ENCODE measurements around the gene BTBD2.

BTBD2 gene

DNA sequence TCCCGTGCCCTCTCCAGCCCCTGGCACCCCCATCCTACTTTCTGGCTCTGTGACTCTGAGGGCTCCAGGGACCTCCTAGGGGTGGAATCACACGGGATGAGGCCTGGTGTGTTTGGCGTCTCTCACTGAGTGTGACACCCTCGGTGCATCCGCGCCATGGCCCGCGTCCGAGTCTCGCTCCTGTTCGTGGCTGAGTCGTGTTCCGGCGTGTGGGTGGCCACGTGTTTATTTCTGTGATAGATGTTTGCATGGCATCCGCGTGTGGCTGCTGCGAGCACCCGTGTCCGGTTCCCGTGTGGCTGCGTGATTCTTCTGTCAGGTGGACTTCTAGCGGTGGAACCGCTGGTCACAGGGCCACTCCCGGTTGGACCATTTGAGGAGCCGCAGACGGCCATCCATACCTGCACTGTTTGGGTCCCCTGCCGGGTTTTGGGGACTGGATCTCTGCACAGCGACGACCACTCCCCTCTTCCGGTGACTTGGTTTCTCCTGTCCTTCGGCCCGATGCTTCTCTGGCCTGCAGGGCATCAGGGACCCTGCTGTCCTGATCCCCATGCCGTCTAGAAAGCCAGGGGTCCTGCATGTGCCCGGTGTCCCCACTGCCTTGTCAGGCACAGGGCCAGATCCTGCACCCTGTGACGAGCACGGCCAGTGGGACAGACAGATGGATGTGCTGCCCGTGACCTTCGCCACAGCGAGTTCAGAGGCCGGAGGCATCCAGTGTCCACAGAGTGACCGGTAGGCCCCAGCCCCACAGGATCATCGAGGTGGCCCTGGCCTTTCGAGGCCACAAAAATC, 66.0 kb downstream of the BTBD2 start:
- TF ChIP-seq, protein P1, sequence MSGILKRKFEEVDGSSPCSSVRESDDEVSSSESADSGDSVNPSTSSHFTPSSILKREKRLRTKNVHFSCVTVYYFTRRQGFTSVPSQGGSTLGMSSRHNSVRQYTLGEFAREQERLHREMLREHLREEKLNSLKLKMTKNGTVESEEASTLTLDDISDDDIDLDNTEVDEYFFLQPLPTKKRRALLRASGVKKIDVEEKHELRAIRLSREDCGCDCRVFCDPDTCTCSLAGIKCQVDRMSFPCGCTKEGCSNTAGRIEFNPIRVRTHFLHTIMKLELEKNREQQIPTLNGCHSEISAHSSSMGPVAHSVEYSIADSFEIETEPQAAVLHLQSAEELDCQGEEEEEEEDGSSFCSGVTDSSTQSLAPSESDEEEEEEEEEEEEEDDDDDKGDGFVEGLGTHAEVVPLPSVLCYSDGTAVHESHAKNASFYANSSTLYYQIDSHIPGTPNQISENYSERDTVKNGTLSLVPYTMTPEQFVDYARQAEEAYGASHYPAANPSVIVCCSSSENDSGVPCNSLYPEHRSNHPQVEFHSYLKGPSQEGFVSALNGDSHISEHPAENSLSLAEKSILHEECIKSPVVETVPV (CRISPR knock-in tag; IDR thresholded peaks at IDR 0.05), result no peak
- TF ChIP-seq SNAI2 (CRISPR knock-in tag; IDR thresholded peaks at IDR 0.05), result no peak
- no peak for TF ChIP-seq ZNF8 (CRISPR knock-in tag; IDR thresholded peaks at IDR 0.05)
- TF ChIP-seq TCF4 (CRISPR knock-in tag; IDR thresholded peaks at IDR 0.05; ENCODE audit: borderline replicate concordance), result no peak
- TF ChIP-seq ZFP30 (CRISPR knock-in tag; IDR thresholded peaks at IDR 0.05), result no peak
- TF ChIP-seq ZNF565 (CRISPR knock-in tag; conservative IDR thresholded peaks at IDR 0.05; ENCODE audit: low read depth), result no peak
- no peak for TF ChIP-seq ISL1 (CRISPR knock-in tag; IDR thresholded peaks at IDR 0.05)
- no peak for TF ChIP-seq PPARA (CRISPR knock-in tag; IDR thresholded peaks at IDR 0.05; ENCODE audit: borderline replicate concordance)
- no peak for TF ChIP-seq TOX (CRISPR knock-in tag; IDR thresholded peaks at IDR 0.05; ENCODE audit: borderline replicate concordance)
- TF ChIP-seq, protein P2, sequence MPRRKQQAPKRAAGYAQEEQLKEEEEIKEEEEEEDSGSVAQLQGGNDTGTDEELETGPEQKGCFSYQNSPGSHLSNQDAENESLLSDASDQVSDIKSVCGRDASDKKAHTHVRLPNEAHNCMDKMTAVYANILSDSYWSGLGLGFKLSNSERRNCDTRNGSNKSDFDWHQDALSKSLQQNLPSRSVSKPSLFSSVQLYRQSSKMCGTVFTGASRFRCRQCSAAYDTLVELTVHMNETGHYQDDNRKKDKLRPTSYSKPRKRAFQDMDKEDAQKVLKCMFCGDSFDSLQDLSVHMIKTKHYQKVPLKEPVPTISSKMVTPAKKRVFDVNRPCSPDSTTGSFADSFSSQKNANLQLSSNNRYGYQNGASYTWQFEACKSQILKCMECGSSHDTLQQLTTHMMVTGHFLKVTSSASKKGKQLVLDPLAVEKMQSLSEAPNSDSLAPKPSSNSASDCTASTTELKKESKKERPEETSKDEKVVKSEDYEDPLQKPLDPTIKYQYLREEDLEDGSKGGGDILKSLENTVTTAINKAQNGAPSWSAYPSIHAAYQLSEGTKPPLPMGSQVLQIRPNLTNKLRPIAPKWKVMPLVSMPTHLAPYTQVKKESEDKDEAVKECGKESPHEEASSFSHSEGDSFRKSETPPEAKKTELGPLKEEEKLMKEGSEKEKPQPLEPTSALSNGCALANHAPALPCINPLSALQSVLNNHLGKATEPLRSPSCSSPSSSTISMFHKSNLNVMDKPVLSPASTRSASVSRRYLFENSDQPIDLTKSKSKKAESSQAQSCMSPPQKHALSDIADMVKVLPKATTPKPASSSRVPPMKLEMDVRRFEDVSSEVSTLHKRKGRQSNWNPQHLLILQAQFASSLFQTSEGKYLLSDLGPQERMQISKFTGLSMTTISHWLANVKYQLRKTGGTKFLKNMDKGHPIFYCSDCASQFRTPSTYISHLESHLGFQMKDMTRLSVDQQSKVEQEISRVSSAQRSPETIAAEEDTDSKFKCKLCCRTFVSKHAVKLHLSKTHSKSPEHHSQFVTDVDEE (CRISPR knock-in tag; IDR thresholded peaks at IDR 0.05), result no peak
- TF ChIP-seq ARNTL (CRISPR knock-in tag; IDR thresholded peaks at IDR 0.05; ENCODE audit: borderline replicate concordance, low read depth), result no peak
- TF ChIP-seq, protein P3, sequence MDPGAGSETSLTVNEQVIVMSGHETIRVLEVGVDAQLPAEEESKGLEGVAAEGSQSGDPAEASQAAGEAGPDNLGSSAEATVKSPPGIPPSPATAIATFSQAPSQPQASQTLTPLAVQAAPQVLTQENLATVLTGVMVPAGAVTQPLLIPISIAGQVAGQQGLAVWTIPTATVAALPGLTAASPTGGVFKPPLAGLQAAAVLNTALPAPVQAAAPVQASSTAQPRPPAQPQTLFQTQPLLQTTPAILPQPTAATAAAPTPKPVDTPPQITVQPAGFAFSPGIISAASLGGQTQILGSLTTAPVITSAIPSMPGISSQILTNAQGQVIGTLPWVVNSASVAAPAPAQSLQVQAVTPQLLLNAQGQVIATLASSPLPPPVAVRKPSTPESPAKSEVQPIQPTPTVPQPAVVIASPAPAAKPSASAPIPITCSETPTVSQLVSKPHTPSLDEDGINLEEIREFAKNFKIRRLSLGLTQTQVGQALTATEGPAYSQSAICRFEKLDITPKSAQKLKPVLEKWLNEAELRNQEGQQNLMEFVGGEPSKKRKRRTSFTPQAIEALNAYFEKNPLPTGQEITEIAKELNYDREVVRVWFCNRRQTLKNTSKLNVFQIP (CRISPR knock-in tag; IDR thresholded peaks at IDR 0.05; ENCODE audit: borderline replicate concordance, low read depth), result no peak
- no peak for TF ChIP-seq OSR1 (CRISPR knock-in tag; IDR thresholded peaks at IDR 0.05)
- no peak for TF ChIP-seq CSDC2 (CRISPR knock-in tag; IDR thresholded peaks at IDR 0.05)
- TF ChIP-seq ZC3H10 (CRISPR knock-in tag; IDR thresholded peaks at IDR 0.05), result no peak
- TF ChIP-seq RARB (CRISPR knock-in tag; IDR thresholded peaks at IDR 0.05), result no peak
- no peak for TF ChIP-seq ZNF70 (CRISPR knock-in tag; IDR thresholded peaks at IDR 0.05)
- TF ChIP-seq, protein P4, sequence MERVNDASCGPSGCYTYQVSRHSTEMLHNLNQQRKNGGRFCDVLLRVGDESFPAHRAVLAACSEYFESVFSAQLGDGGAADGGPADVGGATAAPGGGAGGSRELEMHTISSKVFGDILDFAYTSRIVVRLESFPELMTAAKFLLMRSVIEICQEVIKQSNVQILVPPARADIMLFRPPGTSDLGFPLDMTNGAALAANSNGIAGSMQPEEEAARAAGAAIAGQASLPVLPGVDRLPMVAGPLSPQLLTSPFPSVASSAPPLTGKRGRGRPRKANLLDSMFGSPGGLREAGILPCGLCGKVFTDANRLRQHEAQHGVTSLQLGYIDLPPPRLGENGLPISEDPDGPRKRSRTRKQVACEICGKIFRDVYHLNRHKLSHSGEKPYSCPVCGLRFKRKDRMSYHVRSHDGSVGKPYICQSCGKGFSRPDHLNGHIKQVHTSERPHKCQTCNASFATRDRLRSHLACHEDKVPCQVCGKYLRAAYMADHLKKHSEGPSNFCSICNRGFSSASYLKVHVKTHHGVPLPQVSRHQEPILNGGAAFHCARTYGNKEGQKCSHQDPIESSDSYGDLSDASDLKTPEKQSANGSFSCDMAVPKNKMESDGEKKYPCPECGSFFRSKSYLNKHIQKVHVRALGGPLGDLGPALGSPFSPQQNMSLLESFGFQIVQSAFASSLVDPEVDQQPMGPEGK (CRISPR knock-in tag; IDR thresholded peaks at IDR 0.05; ENCODE audit: borderline replicate concordance), result no peak
- no peak for TF ChIP-seq ESRRG (CRISPR knock-in tag; IDR thresholded peaks at IDR 0.05)
- no peak for ATAC-seq

DNA sequence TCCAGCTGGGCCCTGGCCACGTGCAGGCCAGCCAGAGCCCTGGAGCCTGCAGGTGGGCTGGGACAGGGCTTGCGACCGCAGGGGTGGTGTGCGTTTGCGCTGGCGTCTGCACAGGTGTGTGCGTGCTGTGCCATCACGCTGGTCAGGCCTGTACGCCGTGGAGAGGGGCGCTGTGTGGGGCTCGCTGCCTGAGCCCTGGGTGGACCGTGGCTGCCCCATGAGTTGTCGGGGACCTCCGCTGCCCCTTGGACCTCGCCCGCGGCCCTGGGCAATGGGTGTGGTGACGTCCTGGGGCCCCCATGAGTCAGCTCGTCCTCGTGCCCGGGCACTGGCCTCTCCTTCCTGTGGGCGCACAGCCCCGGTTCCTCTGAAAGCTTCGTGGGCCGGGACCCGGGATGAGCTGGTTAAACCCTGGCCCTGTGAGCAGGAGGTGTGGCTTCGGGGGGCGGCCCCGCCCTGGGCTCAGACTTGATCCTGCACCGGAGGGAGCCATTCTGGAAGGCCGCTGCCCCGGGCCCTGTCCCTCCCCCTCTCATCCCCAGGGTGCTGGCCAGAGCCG, 67.8 kb downstream of the BTBD2 start:
- ATAC-seq, result no peak
- TF ChIP-seq ZFP3 (CRISPR knock-in tag; IDR thresholded peaks at IDR 0.05), result no peak
- no peak for TF ChIP-seq ZC3H10 (CRISPR knock-in tag; IDR thresholded peaks at IDR 0.05)
- no peak for TF ChIP-seq OSR1 (CRISPR knock-in tag; IDR thresholded peaks at IDR 0.05)
- TF ChIP-seq GLIS3 (CRISPR knock-in tag; IDR thresholded peaks at IDR 0.05), result no peak

DNA sequence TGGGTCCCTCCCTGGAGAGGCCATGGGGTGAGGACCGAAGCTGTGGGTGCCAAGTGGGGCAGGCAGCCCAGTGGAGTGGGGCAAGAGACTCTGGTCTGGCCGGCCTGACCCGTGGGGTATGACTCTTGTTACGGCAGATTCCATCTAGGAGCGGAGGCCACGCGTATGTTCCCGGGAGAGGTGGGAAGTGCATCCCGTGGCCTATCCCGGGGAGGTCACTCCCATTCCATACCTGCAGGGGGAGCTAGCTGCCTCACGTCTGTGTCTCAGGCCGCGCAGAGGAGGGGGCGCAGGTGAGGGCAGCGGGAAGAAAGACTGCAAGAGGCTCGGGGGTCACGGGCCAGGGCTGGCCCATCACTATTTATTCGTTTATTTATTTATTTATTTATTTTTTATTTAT, 69.6 kb downstream of the BTBD2 start:
- peak; percentile 30 for ATAC-seq
- TF ChIP-seq BACH2 (CRISPR knock-in tag; IDR thresholded peaks at IDR 0.05; ENCODE audit: borderline replicate concordance), result no peak
- no peak for TF ChIP-seq RARB (CRISPR knock-in tag; IDR thresholded peaks at IDR 0.05)
- no peak for TF ChIP-seq OSR1 (CRISPR knock-in tag; IDR thresholded peaks at IDR 0.05)
- no peak for TF ChIP-seq ZNF565 (CRISPR knock-in tag; conservative IDR thresholded peaks at IDR 0.05; ENCODE audit: low read depth)
- TF ChIP-seq ISL1 (CRISPR knock-in tag; IDR thresholded peaks at IDR 0.05), result no peak
- no peak for TF ChIP-seq SNAI2 (CRISPR knock-in tag; IDR thresholded peaks at IDR 0.05)
- no peak for TF ChIP-seq ZFP3 (CRISPR knock-in tag; IDR thresholded peaks at IDR 0.05)
- TF ChIP-seq CSDC2 (CRISPR knock-in tag; IDR thresholded peaks at IDR 0.05), result no peak
- TF ChIP-seq, protein P3 (CRISPR knock-in tag; IDR thresholded peaks at IDR 0.05; ENCODE audit: borderline replicate concordance, low read depth), result no peak
- TF ChIP-seq GLIS3 (CRISPR knock-in tag; IDR thresholded peaks at IDR 0.05), result no peak
- no peak for TF ChIP-seq ARNTL (CRISPR knock-in tag; IDR thresholded peaks at IDR 0.05; ENCODE audit: borderline replicate concordance, low read depth)
- TF ChIP-seq PPARA (CRISPR knock-in tag; IDR thresholded peaks at IDR 0.05; ENCODE audit: borderline replicate concordance), result no peak
- TF ChIP-seq TOX (CRISPR knock-in tag; IDR thresholded peaks at IDR 0.05; ENCODE audit: borderline replicate concordance), result no peak
- TF ChIP-seq ZNF70 (CRISPR knock-in tag; IDR thresholded peaks at IDR 0.05), result no peak
- TF ChIP-seq TCF4 (CRISPR knock-in tag; IDR thresholded peaks at IDR 0.05; ENCODE audit: borderline replicate concordance), result no peak
